Left ventricle myocardium inferior (tissue), 1 donor: ENCODE measurements around the gene COL16A1. TPM values are rescaled to one million over a fixed set of nuclear protein-coding genes. Genes with fewer than 3 reads are reported as not detected.

Experiments
- DNase-seq: peaks from one replicate; pipeline ENCODE4 v3.0.0-alpha.2; 2020
- H3K27ac ChIP-seq: fragments of 200-600 bp; replicated peaks from 2 replicates; pipeline ENCODE4 v1.8.0; 2021
- H3K27me3 ChIP-seq: fragments of 200-600 bp; 2 replicates; pipeline ENCODE4 v1.8.0; 2021; ENCODE audit warnings: low read depth
- H3K36me3 ChIP-seq: fragments of 200-600 bp; 2 replicates; pipeline ENCODE4 v1.8.0; 2021
- H3K4me1 ChIP-seq: fragments of 200-600 bp; 2 replicates; pipeline ENCODE4 v1.8.0; 2021
- H3K4me3 ChIP-seq: fragments of 200-600 bp; 2 replicates; pipeline ENCODE4 v1.8.0; 2021; ENCODE audit warnings: mild to moderate bottlenecking, moderate library complexity
- H3K9me3 ChIP-seq: fragments of 200-600 bp; replicated peaks from 2 replicates; pipeline ENCODE4 v1.8.0; 2021
- CTCF ChIP-seq: fragments of 200-600 bp; IDR thresholded peaks from 2 replicates; pipeline ENCODE4 v1.8.0; 2021; ENCODE audit warnings: antibody characterized with exemption, mild to moderate bottlenecking, borderline replicate concordance
- intact Hi-C: fragments of 100-400 bp; cut with micrococcal nuclease; formaldehyde crosslinking; loops from one replicate; pipeline ENCODE4 v1.11.0; 2022
- total RNA-seq: library from RNA; stranded (reverse); fragmentation: NEBNext Ultra II Directional; extraction: Animal tissue kit (Norgen Biotek cat#: 25700); gene quantifications from one replicate; pipeline ENCODE4 v1.2.1, GENCODE V29; 2021
- donor health status: DM: no; HTN: yes; CAD: no; lungs with severe emphysema.

COL16A1 gene
- total RNA-seq, 1 donor from 2014 or later, result 18.3 TPM

DNA sequence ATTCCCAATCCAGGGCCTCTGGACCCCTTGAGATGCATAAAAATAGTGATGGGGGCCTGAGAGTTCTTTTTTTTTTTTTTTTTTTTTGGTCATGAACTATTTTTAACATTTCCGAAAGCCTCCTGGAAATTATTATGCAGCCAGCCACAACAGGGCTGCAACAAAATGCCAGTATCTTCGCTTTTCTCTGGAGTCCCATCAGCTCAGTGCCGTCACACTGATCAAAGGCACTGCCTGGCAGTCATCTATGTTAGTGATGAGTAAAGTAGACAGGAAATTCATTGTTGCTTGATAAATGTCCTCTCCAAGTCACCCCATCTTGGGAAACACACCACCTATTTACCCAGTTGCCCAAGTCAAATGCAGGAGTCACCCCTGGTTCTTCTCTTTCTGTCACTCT, 43.9 kb downstream of the COL16A1 start:
- Histone ChIP-seq H3K4me3 (no peak overlapping the region), H3K27me3 (no peaks in the 10 kb centered on the region), H3K27ac (no peak overlapping the region), H3K36me3 (peaks cover 7% of the 10 kb centered on the region), H3K9me3 (no peaks in the 10 kb centered on the region), H3K4me1 (no peaks in the 10 kb centered on the region)
- DNase-seq, result no peak
- TF ChIP-seq CTCF, result no peak
- intact Hi-C loops, result no loop called here

- Histone ChIP-seq H3K9me3 (no peaks in the 10 kb centered on the region), H3K27me3 (no peaks in the 10 kb centered on the region), H3K36me3 (peaks cover 7% of the 10 kb centered on the region), H3K27ac (no peak overlapping the region), H3K4me1 (no peaks in the 10 kb centered on the region), H3K4me3 (no peak overlapping the region)
- intact Hi-C loops, result no loop called here
- no peak for DNase-seq
- no peak for TF ChIP-seq CTCF
Measured at GRCh38 chr1:31658721-31659120, 45.1 kb downstream of the COL16A1 start.

DNA sequence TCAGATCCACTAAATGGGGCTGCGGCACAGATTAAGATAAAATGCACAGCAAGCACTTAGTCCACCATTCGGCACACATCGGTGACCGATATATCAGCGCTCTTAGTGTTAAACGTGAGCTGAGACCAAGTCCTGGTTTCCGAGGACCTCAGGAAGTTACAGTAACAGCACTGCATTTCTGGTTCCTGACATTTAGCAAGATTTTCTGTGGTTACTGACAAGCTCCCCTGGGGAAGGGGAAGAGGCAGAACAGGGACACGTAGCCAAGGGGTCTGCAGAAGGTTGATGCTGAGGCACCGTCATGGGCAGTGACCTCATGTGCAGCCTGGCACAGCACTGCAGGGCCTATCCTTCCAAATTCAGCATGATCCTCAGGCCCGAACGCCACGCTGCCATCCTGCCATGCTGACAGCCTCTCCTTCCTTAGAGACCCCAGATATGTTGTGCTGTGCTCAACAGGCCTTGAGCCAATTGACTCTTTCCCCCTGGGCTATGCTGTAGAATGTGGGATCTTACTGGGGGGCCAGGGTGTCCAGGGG, 45.8 kb downstream of the COL16A1 start:
- H3K36me3 ChIP-seq, result peaks cover 7% of the 10 kb centered on the region
- no peaks in the 10 kb centered on the region for H3K4me1 ChIP-seq
- DNase-seq, result no peak
- H3K9me3 ChIP-seq, result no peaks in the 10 kb centered on the region
- no peak overlapping the region for H3K27ac ChIP-seq
- TF ChIP-seq CTCF, result no peak
- no peaks in the 10 kb centered on the region for H3K27me3 ChIP-seq
- intact Hi-C loops, result no loop called here
- no peak overlapping the region for H3K4me3 ChIP-seq

DNA sequence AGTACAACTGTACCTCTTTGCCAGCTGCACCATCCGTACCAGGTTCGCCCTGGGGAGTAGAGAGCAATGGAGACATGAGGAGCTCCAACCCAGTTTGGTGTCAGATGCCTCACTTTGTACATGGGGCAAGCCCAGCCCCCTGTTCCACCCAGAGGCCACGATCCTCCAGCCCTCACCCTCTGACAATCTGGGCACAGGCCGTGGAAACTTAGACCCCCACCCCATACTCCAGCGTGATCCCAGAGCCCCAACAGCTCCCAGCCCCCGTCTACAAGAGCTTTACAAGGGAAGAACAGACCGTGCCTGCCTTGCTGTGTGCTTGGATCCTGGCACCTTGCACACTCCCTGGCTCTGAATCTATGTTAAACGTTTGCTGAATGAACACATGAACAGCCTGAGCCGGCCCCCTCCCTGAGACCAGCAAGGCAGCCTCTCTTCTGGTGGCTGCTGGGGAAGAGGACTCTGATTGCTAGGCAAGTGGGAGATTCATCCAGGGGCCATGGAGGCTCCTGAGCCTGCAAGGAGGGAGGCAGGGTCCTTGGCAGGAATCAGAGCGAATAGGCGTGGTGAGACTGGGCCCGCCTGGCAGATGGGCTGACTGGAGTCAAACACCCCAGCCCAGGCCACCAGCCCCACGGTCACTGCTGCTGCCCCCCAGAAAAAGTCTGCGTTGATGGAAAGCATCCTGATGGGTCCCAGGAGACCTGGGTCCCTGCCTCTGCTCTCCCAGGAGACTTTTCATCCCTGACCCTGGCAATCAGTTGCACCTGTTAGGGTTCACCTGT, 46.6 kb downstream of the COL16A1 start:
- no peak for DNase-seq
- Histone ChIP-seq H3K4me3 (no peak overlapping the region), H3K36me3 (peaks cover 7% of the 10 kb centered on the region), H3K27me3 (no peaks in the 10 kb centered on the region), H3K27ac (no peak overlapping the region), H3K4me1 (no peaks in the 10 kb centered on the region), H3K9me3 (no peaks in the 10 kb centered on the region)
- TF ChIP-seq CTCF, result no peak
- intact Hi-C loops, result no loop called here

GRCh38 chr1:31655756-31656155, 48.1 kb downstream of the COL16A1 start:
- no peak overlapping the region for H3K4me3 ChIP-seq
- H3K9me3 ChIP-seq, result no peaks in the 10 kb centered on the region
- peaks cover 11% of the 10 kb centered on the region for H3K4me1 ChIP-seq
- DNase-seq, result no peak
- no peaks in the 10 kb centered on the region for H3K27me3 ChIP-seq
- intact Hi-C loops, result no loop called here
- no peak overlapping the region for H3K27ac ChIP-seq
- H3K36me3 ChIP-seq, result peaks cover 7% of the 10 kb centered on the region
- no peak for TF ChIP-seq CTCF
